ENCODE data around the gene CEP295NL. TPM values are rescaled to one million over a fixed set of nuclear protein-coding genes. Genes with fewer than 3 reads are reported as not detected.

The CEP295NL gene
- total and polyA plus RNA-seq, 4 donors, result 0.39 to 8.3 (median 4.9) TPM

DNA sequence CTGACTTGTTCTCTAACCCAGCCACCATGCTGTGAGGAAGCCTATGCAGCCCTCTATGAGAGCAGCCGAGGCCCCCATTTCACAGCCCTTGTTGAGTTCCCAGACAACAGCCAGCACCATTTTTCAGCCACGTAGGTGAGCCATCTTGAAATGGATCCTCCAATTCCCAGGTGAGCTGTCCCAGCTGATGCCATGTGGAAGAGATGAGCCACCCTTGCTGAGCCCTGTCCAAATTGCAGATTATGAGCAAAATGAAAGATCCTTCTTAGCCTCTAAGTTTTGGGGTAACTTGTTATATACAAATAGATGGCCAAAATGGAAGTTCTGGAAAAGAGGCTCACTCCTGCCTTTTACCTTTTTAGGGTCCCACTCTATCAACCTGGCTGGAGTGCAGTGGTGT, 47.9 kb upstream of the CEP295NL start:
- 92 to 98% methylated on average over 2 of the region's 2 CpGs for WGBS, 2 donors
- peaks cover 0 to 4% (median 0%) of the 10 kb centered on the region in 4 donors for H3K36me3 ChIP-seq (ENCODE audit: control insufficient read depth in 4 of 4, insufficient read depth in 4 of 4, low read length in 4 of 4)
- ATAC-seq (ENCODE audit: insufficient read depth, low FRiP score), result no peak
- TF ChIP-seq, protein P1, sequence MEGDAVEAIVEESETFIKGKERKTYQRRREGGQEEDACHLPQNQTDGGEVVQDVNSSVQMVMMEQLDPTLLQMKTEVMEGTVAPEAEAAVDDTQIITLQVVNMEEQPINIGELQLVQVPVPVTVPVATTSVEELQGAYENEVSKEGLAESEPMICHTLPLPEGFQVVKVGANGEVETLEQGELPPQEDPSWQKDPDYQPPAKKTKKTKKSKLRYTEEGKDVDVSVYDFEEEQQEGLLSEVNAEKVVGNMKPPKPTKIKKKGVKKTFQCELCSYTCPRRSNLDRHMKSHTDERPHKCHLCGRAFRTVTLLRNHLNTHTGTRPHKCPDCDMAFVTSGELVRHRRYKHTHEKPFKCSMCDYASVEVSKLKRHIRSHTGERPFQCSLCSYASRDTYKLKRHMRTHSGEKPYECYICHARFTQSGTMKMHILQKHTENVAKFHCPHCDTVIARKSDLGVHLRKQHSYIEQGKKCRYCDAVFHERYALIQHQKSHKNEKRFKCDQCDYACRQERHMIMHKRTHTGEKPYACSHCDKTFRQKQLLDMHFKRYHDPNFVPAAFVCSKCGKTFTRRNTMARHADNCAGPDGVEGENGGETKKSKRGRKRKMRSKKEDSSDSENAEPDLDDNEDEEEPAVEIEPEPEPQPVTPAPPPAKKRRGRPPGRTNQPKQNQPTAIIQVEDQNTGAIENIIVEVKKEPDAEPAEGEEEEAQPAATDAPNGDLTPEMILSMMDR (IDR thresholded peaks at IDR 0.05; ENCODE audit: control extremely low read depth, extremely low read depth), result no peak
- no peak overlapping the region for H3K9ac ChIP-seq (ENCODE audit: insufficient read depth in 1 of 2, low read length in 2 of 2)
- no peak overlapping the region for H3K27ac ChIP-seq (ENCODE audit: low read depth in 1 of 2, low read length in 1 of 2)
- H3K9me3 ChIP-seq (ENCODE audit: control insufficient read depth in 4 of 4, insufficient read depth in 3 of 4, low read length in 3 of 4), result peaks cover 0 to 17% (median 7%) of the 10 kb centered on the region in 4 donors
- no peak for DNase-seq
- no peak overlapping the region for H3K4me3 ChIP-seq
- no peaks in the 10 kb centered on the region for H3K27me3 ChIP-seq (ENCODE audit: control insufficient read depth in 3 of 3, insufficient read depth in 3 of 3, low read length in 2 of 3)
- peaks cover 0 to 29% (median 13%) of the 10 kb centered on the region in 5 donors for H3K4me1 ChIP-seq (ENCODE audit: control insufficient read depth in 5 of 5, insufficient read depth in 5 of 5, low read length in 5 of 5)

DNA sequence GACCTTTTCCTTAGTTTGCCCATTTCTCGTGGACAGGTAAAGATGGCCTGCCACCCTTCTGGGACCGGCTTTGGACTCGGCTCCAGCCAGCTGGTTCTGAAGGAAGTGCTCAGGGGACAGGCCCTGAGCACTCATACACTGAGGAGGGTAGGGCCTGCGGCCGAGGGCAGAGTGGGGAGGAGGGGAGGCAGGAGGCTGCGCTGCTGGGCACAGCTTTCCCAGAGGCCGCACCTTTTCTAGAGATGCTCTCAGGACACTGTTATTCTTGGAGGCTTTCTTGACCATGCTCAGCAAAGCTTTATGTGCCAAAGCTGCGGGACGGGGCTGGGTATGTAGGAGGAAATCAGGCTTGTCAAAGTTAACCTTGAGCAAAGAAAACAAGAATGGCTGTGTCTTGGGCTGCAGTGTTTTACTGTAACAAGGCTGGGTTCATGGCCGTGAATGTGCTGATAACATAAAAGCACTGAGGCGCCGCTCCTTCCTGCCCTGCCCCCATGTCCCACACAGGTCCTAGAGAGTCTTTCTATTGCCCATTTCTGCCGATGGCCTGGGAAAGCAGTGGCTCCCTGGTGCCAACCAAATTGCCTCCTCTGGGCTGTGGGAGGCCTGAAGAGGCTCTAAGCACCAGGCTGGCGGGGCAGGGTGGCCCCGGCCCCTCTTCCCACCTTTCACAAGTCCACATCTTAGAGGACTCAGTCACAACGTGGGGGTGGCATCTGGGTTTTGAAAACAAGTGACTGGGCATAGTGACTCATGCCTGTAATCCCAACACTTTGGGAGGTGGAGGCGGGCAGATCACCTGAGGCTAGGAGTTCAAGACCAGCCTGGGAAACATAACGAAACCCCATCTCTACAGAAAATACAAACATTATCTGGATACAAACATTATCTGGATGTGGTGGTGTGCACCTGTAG, 44.5 kb upstream of the CEP295NL start:
- H3K27ac ChIP-seq (ENCODE audit: low read depth in 1 of 2, low read length in 1 of 2), result peak overlapping the region in 1 of 2 donors; percentile 45
- no peak overlapping the region for H3K4me3 ChIP-seq
- H3K9ac ChIP-seq (ENCODE audit: insufficient read depth in 1 of 2, low read length in 2 of 2), result no peak overlapping the region
- 60 to 82% methylated on average over 18 of the region's 18 CpGs for WGBS, 2 donors
- peaks cover 0 to 17% (median 7%) of the 10 kb centered on the region in 4 donors for H3K9me3 ChIP-seq (ENCODE audit: control insufficient read depth in 4 of 4, insufficient read depth in 3 of 4, low read length in 3 of 4)
- peak in 2 of 3 donors; percentile 31 to 65 for DNase-seq
- peaks cover 0 to 4% (median 0%) of the 10 kb centered on the region in 4 donors for H3K36me3 ChIP-seq (ENCODE audit: control insufficient read depth in 4 of 4, insufficient read depth in 4 of 4, low read length in 4 of 4)
- no peak for ATAC-seq (ENCODE audit: insufficient read depth, low FRiP score)
- no peaks in the 10 kb centered on the region for H3K27me3 ChIP-seq (ENCODE audit: control insufficient read depth in 3 of 3, insufficient read depth in 3 of 3, low read length in 2 of 3)
- H3K4me1 ChIP-seq (ENCODE audit: control insufficient read depth in 5 of 5, insufficient read depth in 5 of 5, low read length in 5 of 5), result peaks cover 0 to 17% (median 8%) of the 10 kb centered on the region in 5 donors
- TF ChIP-seq, protein P1 (IDR thresholded peaks at IDR 0.05; ENCODE audit: control extremely low read depth, extremely low read depth), result no peak

DNA sequence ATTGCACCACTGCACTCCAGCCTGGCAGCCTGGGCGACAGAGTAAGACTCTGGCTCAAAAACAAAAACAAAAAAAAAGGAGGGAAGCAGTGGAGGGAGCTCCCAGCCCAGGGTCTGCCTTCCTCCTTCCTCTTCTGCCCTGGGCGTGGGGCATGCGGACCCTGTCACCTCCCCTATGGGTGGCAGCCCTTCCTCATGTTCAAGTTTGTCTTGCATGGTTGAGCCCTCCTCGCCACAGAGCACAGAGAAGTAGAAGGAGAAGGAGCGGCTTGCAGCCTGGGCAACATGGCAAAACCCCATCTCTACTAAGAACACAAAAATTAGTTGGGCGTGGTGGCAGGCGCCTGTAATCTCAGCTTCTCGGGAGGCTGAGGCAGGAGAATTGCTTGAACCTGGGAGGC, 43.6 kb upstream of the CEP295NL start:
- Histone ChIP-seq H3K27ac (ENCODE audit: low read depth in 1 of 2, low read length in 1 of 2) (no peak overlapping the region), H3K9me3 (ENCODE audit: control insufficient read depth in 4 of 4, insufficient read depth in 3 of 4, low read length in 3 of 4) (peaks cover 0 to 15% (median 7%) of the 10 kb centered on the region in 4 donors), H3K9ac (ENCODE audit: insufficient read depth in 1 of 2, low read length in 2 of 2) (no peak overlapping the region), H3K4me3 (no peak overlapping the region), H3K27me3 (ENCODE audit: control insufficient read depth in 3 of 3, insufficient read depth in 3 of 3, low read length in 2 of 3) (no peaks in the 10 kb centered on the region), H3K36me3 (ENCODE audit: control insufficient read depth in 4 of 4, insufficient read depth in 4 of 4, low read length in 4 of 4) (peaks cover 0 to 4% (median 0%) of the 10 kb centered on the region in 4 donors), H3K4me1 (ENCODE audit: control insufficient read depth in 5 of 5, insufficient read depth in 5 of 5, low read length in 5 of 5) (peaks cover 0 to 9% (median 1%) of the 10 kb centered on the region in 5 donors)
- WGBS, 2 donors, result 75 to 87% methylated on average over 8 of the region's 8 CpGs
- no peak for DNase-seq
- TF ChIP-seq, protein P1 (IDR thresholded peaks at IDR 0.05; ENCODE audit: control extremely low read depth, extremely low read depth), result no peak
- ATAC-seq (ENCODE audit: insufficient read depth, low FRiP score), result no peak

Data from lung (tissue), 12 donors.